PC-9 (cell line): Measurements from ENCODE around the gene USP44. TPM values are rescaled to one million over a fixed set of nuclear protein-coding genes. Genes with fewer than 3 reads are reported as not detected.

Source experiments
- BruUV-seq: library from RNA; stranded (reverse); fragments of 400-500 nt; replicated peaks from 2 replicates; lab custom pipeline; 2021; lab: Mats Ljungman, UMichigan
- CTCF ChIA-PET: fragments of 300-600 bp; sonication (Branson Sonifier 250); formaldehyde crosslinking; loops from one replicate; lab custom pipeline; 2022; ENCODE audit warnings: antibody characterized with exemption; lab: Charles Lee
- POLR2A ChIA-PET: fragments of 300-600 bp; sonication (Branson Sonifier 250); formaldehyde crosslinking; loops from one replicate; lab custom pipeline; 2022; ENCODE audit warnings: antibody characterized with exemption; ENCODE audit not compliant: unreplicated experiment; lab: Charles Lee
- DNase-seq, 2 experiments: peaks; one replicate each; pipeline versions ENCODE4 v3.0.0 to v3.0.0-alpha.2; 2015 to 2022; ENCODE audit warnings: mixed read lengths in 1 of 2
- H2AFZ ChIP-seq: fragments of 200-600 bp; sonication (generic); 2 replicates; pipeline ENCODE4 v1.8.1; 2017; ENCODE audit warnings: antibody characterized with exemption
- H3F3A ChIP-seq: fragments of 200-600 bp; sonication (generic); 2 replicates; pipeline ENCODE4 v1.8.1; 2017; ENCODE audit warnings: antibody characterized with exemption, mild to moderate bottlenecking, low read depth; ENCODE audit not compliant: insufficient read depth
- H3K27ac ChIP-seq: fragments of 200-600 bp; sonication (generic); 2 replicates; pipeline ENCODE4 v1.6.1; 2016; ENCODE audit warnings: mixed run types
- H3K27me3 ChIP-seq: fragments of 200-600 bp; sonication (generic); 2 replicates; pipeline ENCODE4 v1.6.1; 2016; ENCODE audit warnings: low read depth, mixed run types; ENCODE audit not compliant: insufficient read depth
- H3K36me3 ChIP-seq: fragments of 200-600 bp; sonication (generic); 2 replicates; pipeline ENCODE4 v1.6.1; 2016; ENCODE audit warnings: low read depth, mixed run types
- H3K4me1 ChIP-seq: fragments of 200-600 bp; sonication (generic); replicated peaks from 2 replicates; pipeline ENCODE4 v1.6.1; 2016; ENCODE audit warnings: mixed run types; ENCODE audit not compliant: insufficient read depth
- H3K4me2 ChIP-seq: fragments of 200-600 bp; sonication (generic); 2 replicates; pipeline ENCODE4 v1.6.1; 2017; ENCODE audit warnings: mixed run types
- H3K4me3 ChIP-seq: fragments of 200-600 bp; sonication (generic); 2 replicates; pipeline ENCODE4 v1.6.1; 2016; ENCODE audit warnings: mixed run types
- H3K79me2 ChIP-seq: fragments of 200-600 bp; sonication (generic); 2 replicates; pipeline ENCODE4 v1.6.1; 2017; ENCODE audit warnings: low read depth, mixed run types
- H3K9me2 ChIP-seq: fragments of 200-600 bp; sonication (generic); 2 replicates; pipeline ENCODE4 v1.8.1; 2017; ENCODE audit warnings: mild to moderate bottlenecking; ENCODE audit not compliant: insufficient read depth
- H3K9me3 ChIP-seq: fragments of 200-600 bp; sonication (generic); 2 replicates; pipeline ENCODE4 v1.8.1; 2016; ENCODE audit warnings: low read depth; ENCODE audit not compliant: insufficient read depth
- H4K20me1 ChIP-seq: fragments of 200-600 bp; sonication (generic); 2 replicates; pipeline ENCODE4 v1.8.1; 2017; ENCODE audit not compliant: insufficient read depth
- CTCF ChIP-seq: fragments of 200-600 bp; sonication (generic); conservative IDR thresholded peaks from 2 replicates; pipeline ENCODE4 v1.6.1; 2017; ENCODE audit warnings: mixed run types, antibody characterized with exemption, mild to moderate bottlenecking, moderate library complexity
- EZH2 ChIP-seq: fragments of 200-600 bp; sonication (generic); IDR thresholded peaks from 2 replicates; pipeline ENCODE4 v1.8.0; 2017; ENCODE audit warnings: antibody characterized with exemption, low read depth
- intact Hi-C: fragments of 100-400 bp; cut with micrococcal nuclease; formaldehyde crosslinking; loops from one replicate; pipeline ENCODE4 v1.10.0; 2022; ENCODE audit not compliant: unreplicated experiment
- total RNA-seq: library from RNA; stranded (reverse); gene quantifications from 2 replicates; pipeline ENCODE4 v1.2.3, GENCODE V29; 2021

USP44 gene
- total RNA-seq, 1 experiment from 2014 or later = 1.3 TPM

- no peaks in the 10 kb centered on the region for H3K36me3 ChIP-seq
- no peak overlapping the region for H2AFZ ChIP-seq
- DNase-seq = no peak
- no peak overlapping the region for H3K4me2 ChIP-seq
- H3K79me2 ChIP-seq = no peaks in the 10 kb centered on the region
- POLR2A ChIA-PET = no interaction called here
- CTCF ChIA-PET = no interaction called here
- TF ChIP-seq CTCF (no peak), EZH2 (no peak)
- H3K27me3 ChIP-seq = no peaks in the 10 kb centered on the region
- no peak overlapping the region for H3K27ac ChIP-seq
- no peaks in the 10 kb centered on the region for H3K4me1 ChIP-seq
- intact Hi-C loops = no loop called here
- no peaks in the 10 kb centered on the region for H3K9me3 ChIP-seq
- H3K9me2 ChIP-seq = no peaks in the 10 kb centered on the region
- H4K20me1 ChIP-seq = no peaks in the 10 kb centered on the region
- no peaks in the 10 kb centered on the region; the same call in 1 of the 2 replicates for H3F3A ChIP-seq
- H3K4me3 ChIP-seq = no peak overlapping the region
- BruUV-seq = no TSS peak
Measured at GRCh38 chr12:95594136-95594535, 42.9 kb upstream of the USP44 start.

- Histone ChIP-seq H3K79me2 (no peaks in the 10 kb centered on the region), H3K27me3 (no peaks in the 10 kb centered on the region), H3K27ac (no peak overlapping the region), H3K4me2 (no peak overlapping the region), H3K4me1 (no peaks in the 10 kb centered on the region), H4K20me1 (no peaks in the 10 kb centered on the region), H3K9me2 (no peaks in the 10 kb centered on the region), H3K36me3 (no peaks in the 10 kb centered on the region), H3K4me3 (no peak overlapping the region), H3F3A (no peaks in the 10 kb centered on the region; the same call in 1 of the 2 replicates), H2AFZ (0 out of 2 replicates have a peak overlapping the region, but pooled peaks have one; percentile 16), H3K9me3 (no peaks in the 10 kb centered on the region)
- no peak for DNase-seq
- TF ChIP-seq CTCF (no peak), EZH2 (no peak)
- no TSS peak for BruUV-seq
- intact Hi-C loops = no loop called here
- POLR2A ChIA-PET = no interaction called here
- CTCF ChIA-PET = no interaction called here
Measured at GRCh38 chr12:95593266-95593871, 42.1 kb upstream of the USP44 start.

- Histone ChIP-seq H3K9me3 (no peaks in the 10 kb centered on the region), H3K4me1 (no peaks in the 10 kb centered on the region), H3K9me2 (no peaks in the 10 kb centered on the region), H3K4me2 (no peak overlapping the region), H3F3A (no peaks in the 10 kb centered on the region; the same call in 1 of the 2 replicates), H2AFZ (no peak overlapping the region), H3K4me3 (no peak overlapping the region), H3K27me3 (no peaks in the 10 kb centered on the region), H3K36me3 (no peaks in the 10 kb centered on the region), H3K27ac (no peak overlapping the region), H3K79me2 (no peaks in the 10 kb centered on the region), H4K20me1 (no peaks in the 10 kb centered on the region)
- intact Hi-C loops = no loop called here
- no peak for DNase-seq
- ChIA-PET CTCF (no interaction called here), POLR2A (no interaction called here)
- TF ChIP-seq EZH2 = no peak
- TF ChIP-seq CTCF = no peak
- no TSS peak for BruUV-seq
Measured at GRCh38 chr12:95591731-95592130, 40.5 kb upstream of the USP44 start.
